Measurements from ENCODE around the gene NBEA. TPM values are rescaled to one million over a fixed set of nuclear protein-coding genes. Genes with fewer than 3 reads are reported as not detected.

Gene NBEA
- total RNA-seq, 2 experiments from 2014 or later: 3.5 to 3.8 TPM

DNA sequence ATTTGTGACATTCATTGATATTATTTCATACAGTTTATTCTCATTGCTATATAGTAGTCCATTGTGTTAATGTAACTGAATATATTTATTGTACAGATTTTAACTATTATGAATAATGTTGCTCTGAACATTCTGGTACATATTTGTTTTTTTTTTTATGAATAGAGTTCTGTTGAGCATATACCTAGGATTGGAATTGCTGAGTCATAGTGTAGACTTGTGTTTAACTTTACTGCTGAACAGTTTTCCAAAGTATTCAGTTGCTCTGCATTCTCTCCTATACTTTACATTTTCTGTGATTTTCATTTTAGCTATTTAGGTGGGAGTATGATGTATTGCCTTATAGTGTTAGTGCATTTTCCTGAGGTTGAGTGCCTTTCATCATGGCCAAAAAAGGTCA lies 436.9 kb downstream of the NBEA start:
- no peaks in the 10 kb centered on the region for H3K36me3 Mint-ChIP-seq (ENCODE audit: low read depth)
- H3K4me3 ChIP-seq (ENCODE audit: low read length): no peak overlapping the region

GRCh38 chr13:35379663-35380062 lies 437.6 kb downstream of the NBEA start:
- Mint-ChIP-seq H3K36me3 (ENCODE audit: low read depth) (no peaks in the 10 kb centered on the region), H3K27ac (no peak overlapping the region), H3K4me3 (no peak overlapping the region), H3K27me3 (no peaks in the 10 kb centered on the region), H3K9me3 (peaks cover 2% of the 10 kb centered on the region), H3K4me1 (ENCODE audit: low read depth) (no peaks in the 10 kb centered on the region)
- Histone ChIP-seq H3K4me1 (ENCODE audit: insufficient read depth, low read length) (no peaks in the 10 kb centered on the region), H3K27ac (ENCODE audit: low read depth in 1 of 2, low read length in 2 of 2) (no peak overlapping the region), H3K9me3 (ENCODE audit: control insufficient read depth in 1 of 2, insufficient read depth in 1 of 2, low read length in 2 of 2) (peaks cover 0 to 8% of the 10 kb centered on the region in 2 experiments), H3K4me3 (ENCODE audit: low read length) (no peak overlapping the region), H3K27me3 (ENCODE audit: control insufficient read depth in 1 of 2, insufficient read depth in 2 of 2, low read length in 2 of 2) (no peaks in the 10 kb centered on the region), H3K36me3 (ENCODE audit: insufficient read depth, low read length) (no peaks in the 10 kb centered on the region)
- no peak for TF ChIP-seq CTCF (IDR thresholded peaks at IDR 0.05)
- ChIA-PET POLR2A (no interaction called here), CTCF (no interaction called here)
- intact Hi-C loops (cut with DNase I, micrococcal nuclease): no loop called here
- ATAC-seq (ENCODE audit: poor library complexity) (no peak), DNase-seq (no peak)

More for the DNA sequence above, 436.9 kb downstream of the NBEA start:
- TF ChIP-seq CTCF (IDR thresholded peaks at IDR 0.05): no peak
- ATAC-seq (ENCODE audit: poor library complexity) (no peak), DNase-seq (no peak)
- Mint-ChIP-seq H3K4me1 (ENCODE audit: low read depth) (no peaks in the 10 kb centered on the region), H3K27ac (no peak overlapping the region), H3K9me3 (peaks cover 2% of the 10 kb centered on the region), H3K27me3 (no peaks in the 10 kb centered on the region), H3K4me3 (no peak overlapping the region)
- ChIA-PET CTCF (no interaction called here), POLR2A (no interaction called here)
- no peak overlapping the region for H3K27ac ChIP-seq (ENCODE audit: low read depth in 1 of 2, low read length in 2 of 2)
- H3K27me3 ChIP-seq (ENCODE audit: control insufficient read depth in 1 of 2, insufficient read depth in 2 of 2, low read length in 2 of 2): no peaks in the 10 kb centered on the region
- peaks cover 0 to 3% of the 10 kb centered on the region in 2 experiments for H3K9me3 ChIP-seq (ENCODE audit: control insufficient read depth in 1 of 2, insufficient read depth in 1 of 2, low read length in 2 of 2)
- intact Hi-C loops (cut with DNase I, micrococcal nuclease): no loop called here
- H3K36me3 ChIP-seq (ENCODE audit: insufficient read depth, low read length): no peaks in the 10 kb centered on the region
- H3K4me1 ChIP-seq (ENCODE audit: insufficient read depth, low read length): no peaks in the 10 kb centered on the region

DNA sequence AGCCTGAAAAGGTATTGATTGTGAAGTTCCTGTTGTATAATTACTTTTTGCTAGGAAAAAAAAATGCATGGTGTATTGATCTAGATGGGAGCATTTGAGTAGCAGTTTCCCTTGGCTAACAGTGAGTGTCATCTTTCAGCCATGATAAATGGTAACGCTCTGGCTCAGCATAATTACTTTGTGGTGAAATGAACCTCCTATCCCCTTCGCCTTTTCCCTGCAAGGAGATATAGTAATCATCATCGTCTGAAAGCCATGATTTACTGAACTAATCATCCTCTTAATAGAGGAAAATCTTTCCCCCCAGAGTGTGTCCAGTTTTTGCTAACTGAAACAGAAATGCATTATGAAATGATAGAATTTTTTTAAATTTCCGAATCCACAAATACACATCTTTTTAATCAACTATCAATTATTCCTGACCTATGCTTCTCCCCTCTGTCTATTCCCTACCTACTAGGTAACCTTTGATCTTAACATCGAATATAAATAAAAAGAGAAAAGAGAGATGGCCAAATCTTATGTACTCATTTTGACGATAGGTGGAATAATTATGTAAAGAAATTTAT lies 445.7 kb downstream of the NBEA start:
- Histone ChIP-seq H3K4me1 (ENCODE audit: insufficient read depth, low read length) (no peaks in the 10 kb centered on the region), H3K36me3 (ENCODE audit: insufficient read depth, low read length) (no peaks in the 10 kb centered on the region), H3K9me3 (ENCODE audit: control insufficient read depth in 1 of 2, insufficient read depth in 1 of 2, low read length in 2 of 2) (peaks cover 0 to 6% of the 10 kb centered on the region in 2 experiments), H3K27ac (ENCODE audit: low read depth in 1 of 2, low read length in 2 of 2) (no peak overlapping the region), H3K27me3 (ENCODE audit: control insufficient read depth in 1 of 2, insufficient read depth in 2 of 2, low read length in 2 of 2) (no peaks in the 10 kb centered on the region), H3K4me3 (ENCODE audit: low read length) (no peak overlapping the region)
- ChIA-PET CTCF (no interaction called here), POLR2A (no interaction called here)
- intact Hi-C loops (cut with DNase I, micrococcal nuclease): no loop called here
- H3K4me1 Mint-ChIP-seq (ENCODE audit: low read depth): no peaks in the 10 kb centered on the region
- ATAC-seq (ENCODE audit: poor library complexity) (no peak), DNase-seq (no peak)
- no peaks in the 10 kb centered on the region for H3K36me3 Mint-ChIP-seq (ENCODE audit: low read depth)
- H3K27me3 Mint-ChIP-seq: no peaks in the 10 kb centered on the region
- H3K4me3 Mint-ChIP-seq: no peak overlapping the region
- no peak for TF ChIP-seq CTCF (IDR thresholded peaks at IDR 0.05)
- no peak overlapping the region for H3K27ac Mint-ChIP-seq
- H3K9me3 Mint-ChIP-seq: no peaks in the 10 kb centered on the region

Measured in CD4-positive, alpha-beta T cell (primary cell).